Measurements from ENCODE around the gene B4GALT6. TPM values are rescaled to one million over a fixed set of nuclear protein-coding genes. Genes with fewer than 3 reads are reported as not detected.

B4GALT6 gene
- total RNA-seq, 1 donor from 2014 or later, result 17.7 TPM

DNA sequence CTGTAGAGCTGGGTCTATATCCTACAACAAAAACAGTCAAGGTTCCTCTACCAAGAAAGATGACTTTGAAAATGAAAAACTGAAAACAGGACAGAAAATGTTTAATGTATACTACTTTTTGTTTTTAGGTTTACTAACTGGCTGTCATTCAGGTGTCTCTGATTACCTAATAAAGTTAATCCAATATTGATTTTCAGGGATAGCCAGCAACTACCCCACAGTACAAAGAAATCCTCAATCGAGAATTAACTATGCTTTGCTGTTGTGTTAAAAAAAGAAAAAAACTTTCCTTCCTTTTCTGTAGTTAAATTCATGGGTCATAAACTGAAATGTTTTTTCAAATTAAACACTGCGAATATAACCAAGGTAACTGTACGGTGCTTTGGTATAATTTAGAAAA is 46.9 kb downstream of the B4GALT6 start:
- H3K4me1 Mint-ChIP-seq (ENCODE audit: low read depth, unreplicated experiment), result no peaks in the 10 kb centered on the region
- Histone ChIP-seq H3K4me3 (ENCODE audit: insufficient read depth, low read depth, low read length) (no peak overlapping the region), H3K36me3 (ENCODE audit: insufficient read depth, low read length) (no peaks in the 10 kb centered on the region), H3K79me2 (ENCODE audit: insufficient read depth, low read length) (no peaks in the 10 kb centered on the region), H3K4me1 (ENCODE audit: insufficient read depth, low read length) (no peaks in the 10 kb centered on the region), H4K20me1 (ENCODE audit: insufficient read depth, low read length) (no peaks in the 10 kb centered on the region), H3K4me2 (ENCODE audit: low read length) (no peak overlapping the region), H3K27me3 (ENCODE audit: insufficient read depth, low read length) (no peaks in the 10 kb centered on the region), H3K27ac (ENCODE audit: low read depth, low read length) (no peak overlapping the region), H3K9ac (ENCODE audit: low read length) (no peak overlapping the region), H3K9me3 (ENCODE audit: insufficient read depth, low read depth, low read length) (no peaks in the 10 kb centered on the region), H2AFZ (ENCODE audit: low read depth, low read length) (no peak overlapping the region)
- DNase-seq (ENCODE audit: low read depth) (no peak), FAIRE-seq (no peak)
- H3K9me3 Mint-ChIP-seq (ENCODE audit: unreplicated experiment), result no peaks in the 10 kb centered on the region
- H3K27ac Mint-ChIP-seq (ENCODE audit: unreplicated experiment), result no peak overlapping the region
- no peak overlapping the region for H3K4me3 Mint-ChIP-seq (ENCODE audit: unreplicated experiment)
- no peaks in the 10 kb centered on the region for H3K36me3 Mint-ChIP-seq (ENCODE audit: low read depth, unreplicated experiment)
- no peaks in the 10 kb centered on the region for H3K27me3 Mint-ChIP-seq (ENCODE audit: low read depth, unreplicated experiment)
- TF ChIP-seq, protein P1, sequence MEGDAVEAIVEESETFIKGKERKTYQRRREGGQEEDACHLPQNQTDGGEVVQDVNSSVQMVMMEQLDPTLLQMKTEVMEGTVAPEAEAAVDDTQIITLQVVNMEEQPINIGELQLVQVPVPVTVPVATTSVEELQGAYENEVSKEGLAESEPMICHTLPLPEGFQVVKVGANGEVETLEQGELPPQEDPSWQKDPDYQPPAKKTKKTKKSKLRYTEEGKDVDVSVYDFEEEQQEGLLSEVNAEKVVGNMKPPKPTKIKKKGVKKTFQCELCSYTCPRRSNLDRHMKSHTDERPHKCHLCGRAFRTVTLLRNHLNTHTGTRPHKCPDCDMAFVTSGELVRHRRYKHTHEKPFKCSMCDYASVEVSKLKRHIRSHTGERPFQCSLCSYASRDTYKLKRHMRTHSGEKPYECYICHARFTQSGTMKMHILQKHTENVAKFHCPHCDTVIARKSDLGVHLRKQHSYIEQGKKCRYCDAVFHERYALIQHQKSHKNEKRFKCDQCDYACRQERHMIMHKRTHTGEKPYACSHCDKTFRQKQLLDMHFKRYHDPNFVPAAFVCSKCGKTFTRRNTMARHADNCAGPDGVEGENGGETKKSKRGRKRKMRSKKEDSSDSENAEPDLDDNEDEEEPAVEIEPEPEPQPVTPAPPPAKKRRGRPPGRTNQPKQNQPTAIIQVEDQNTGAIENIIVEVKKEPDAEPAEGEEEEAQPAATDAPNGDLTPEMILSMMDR (IDR thresholded peaks at IDR 0.05; ENCODE audit: insufficient read depth, low read depth, low read length), result no peak
- no peak for TF ChIP-seq EZH2 (IDR thresholded peaks at IDR 0.05; ENCODE audit: insufficient read depth, low read length)

DNA sequence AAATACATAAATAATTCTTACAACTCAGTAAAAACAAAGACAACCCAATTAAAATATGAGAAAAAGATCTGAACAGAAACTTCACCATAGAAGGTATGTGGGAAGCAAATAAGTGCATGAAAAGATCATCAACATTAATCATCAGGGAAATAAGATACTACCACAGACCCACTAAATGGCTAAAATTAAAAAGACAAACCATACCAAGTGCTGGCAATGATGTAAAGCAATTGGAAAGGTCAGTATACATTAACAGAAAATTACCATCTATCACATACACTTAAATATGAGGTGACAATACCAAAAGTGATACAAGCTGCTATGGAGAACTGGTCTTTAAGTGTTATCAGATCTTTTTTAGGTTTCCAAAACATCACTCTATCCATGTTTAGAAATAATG is 48.0 kb downstream of the B4GALT6 start:
- Histone ChIP-seq H2AFZ (ENCODE audit: low read depth, low read length) (no peak overlapping the region), H3K4me1 (ENCODE audit: insufficient read depth, low read length) (no peaks in the 10 kb centered on the region), H4K20me1 (ENCODE audit: insufficient read depth, low read length) (no peaks in the 10 kb centered on the region), H3K27me3 (ENCODE audit: insufficient read depth, low read length) (no peaks in the 10 kb centered on the region), H3K4me3 (ENCODE audit: insufficient read depth, low read depth, low read length) (no peak overlapping the region), H3K4me2 (ENCODE audit: low read length) (no peak overlapping the region), H3K9ac (ENCODE audit: low read length) (no peak overlapping the region), H3K36me3 (ENCODE audit: insufficient read depth, low read length) (no peaks in the 10 kb centered on the region), H3K9me3 (ENCODE audit: insufficient read depth, low read depth, low read length) (no peaks in the 10 kb centered on the region), H3K27ac (ENCODE audit: low read depth, low read length) (no peak overlapping the region), H3K79me2 (ENCODE audit: insufficient read depth, low read length) (no peaks in the 10 kb centered on the region)
- no peak for TF ChIP-seq EZH2 (IDR thresholded peaks at IDR 0.05; ENCODE audit: insufficient read depth, low read length)
- TF ChIP-seq, protein P1 (IDR thresholded peaks at IDR 0.05; ENCODE audit: insufficient read depth, low read depth, low read length), result no peak
- DNase-seq (ENCODE audit: low read depth), result no peak
- no peaks in the 10 kb centered on the region for H3K27me3 Mint-ChIP-seq (ENCODE audit: low read depth, unreplicated experiment)
- no peaks in the 10 kb centered on the region for H3K9me3 Mint-ChIP-seq (ENCODE audit: unreplicated experiment)
- no peaks in the 10 kb centered on the region for H3K36me3 Mint-ChIP-seq (ENCODE audit: low read depth, unreplicated experiment)
- FAIRE-seq, result no peak
- H3K4me3 Mint-ChIP-seq (ENCODE audit: unreplicated experiment), result no peak overlapping the region
- no peaks in the 10 kb centered on the region for H3K4me1 Mint-ChIP-seq (ENCODE audit: low read depth, unreplicated experiment)
- no peak overlapping the region for H3K27ac Mint-ChIP-seq (ENCODE audit: unreplicated experiment)

DNA sequence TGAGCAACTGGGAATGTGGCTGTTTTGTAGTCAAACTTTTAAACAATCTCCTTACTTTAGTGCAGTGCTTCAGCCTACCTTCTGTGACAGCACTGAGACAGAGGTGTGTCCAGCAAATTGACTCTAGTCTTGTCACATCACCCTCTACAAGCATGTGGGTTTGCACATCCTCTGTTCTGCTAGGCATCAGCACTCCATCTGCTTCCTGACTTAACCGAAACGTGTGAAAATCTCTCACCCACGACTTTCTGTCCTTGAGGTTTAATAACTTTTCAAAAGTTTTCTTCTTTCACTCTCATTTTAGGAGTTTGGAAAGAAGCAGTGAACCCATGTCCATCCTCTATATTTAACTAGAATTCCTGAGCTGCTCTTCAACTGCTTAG is 50.1 kb downstream of the B4GALT6 start:
- no peak for DNase-seq (ENCODE audit: low read depth)
- Histone ChIP-seq H3K79me2 (ENCODE audit: insufficient read depth, low read length) (no peaks in the 10 kb centered on the region), H2AFZ (ENCODE audit: low read depth, low read length) (no peak overlapping the region), H3K4me3 (ENCODE audit: insufficient read depth, low read depth, low read length) (no peak overlapping the region), H3K27me3 (ENCODE audit: insufficient read depth, low read length) (no peaks in the 10 kb centered on the region), H3K27ac (ENCODE audit: low read depth, low read length) (no peak overlapping the region), H3K4me1 (ENCODE audit: insufficient read depth, low read length) (no peaks in the 10 kb centered on the region), H3K9ac (ENCODE audit: low read length) (no peak overlapping the region), H3K9me3 (ENCODE audit: insufficient read depth, low read depth, low read length) (no peaks in the 10 kb centered on the region), H3K36me3 (ENCODE audit: insufficient read depth, low read length) (no peaks in the 10 kb centered on the region), H4K20me1 (ENCODE audit: insufficient read depth, low read length) (no peaks in the 10 kb centered on the region), H3K4me2 (ENCODE audit: low read length) (no peak overlapping the region)
- TF ChIP-seq EZH2 (IDR thresholded peaks at IDR 0.05; ENCODE audit: insufficient read depth, low read length), result no peak
- TF ChIP-seq, protein P1 (IDR thresholded peaks at IDR 0.05; ENCODE audit: insufficient read depth, low read depth, low read length), result no peak
- no peak for FAIRE-seq
- H3K36me3 Mint-ChIP-seq (ENCODE audit: low read depth, unreplicated experiment), result no peaks in the 10 kb centered on the region
- no peaks in the 10 kb centered on the region for H3K27me3 Mint-ChIP-seq (ENCODE audit: low read depth, unreplicated experiment)
- no peaks in the 10 kb centered on the region for H3K9me3 Mint-ChIP-seq (ENCODE audit: unreplicated experiment)
- H3K4me1 Mint-ChIP-seq (ENCODE audit: low read depth, unreplicated experiment), result no peaks in the 10 kb centered on the region
- H3K4me3 Mint-ChIP-seq (ENCODE audit: unreplicated experiment), result no peak overlapping the region
- no peak overlapping the region for H3K27ac Mint-ChIP-seq (ENCODE audit: unreplicated experiment)
